OCI-LY7 (cell line): ENCODE measurements around the gene PGM2L1. TPM values are rescaled to one million over a fixed set of nuclear protein-coding genes. Genes with fewer than 3 reads are reported as not detected.

Experiments used
- BruUV-seq: library from RNA; stranded (reverse); fragments of 400-500 nt; replicated peaks from 2 replicates; lab custom pipeline; 2021; lab: Mats Ljungman, UMichigan
- CTCF ChIA-PET: fragments of 300-600 bp; sonication (Branson Sonifier 250); formaldehyde crosslinking; loops from one replicate; lab custom pipeline; 2022; ENCODE audit warnings: antibody characterized with exemption; ENCODE audit not compliant: unreplicated experiment; lab: Charles Lee
- POLR2A ChIA-PET: fragments of 300-600 bp; sonication (Branson Sonifier 250); formaldehyde crosslinking; loops from one replicate; lab custom pipeline; 2022; ENCODE audit warnings: antibody characterized with exemption; lab: Charles Lee
- DNase-seq: peaks from one replicate; pipeline ENCODE4 v3.0.0-alpha.2; 2015; ENCODE audit warnings: low spot score
- H2AFZ ChIP-seq: fragments of 200-600 bp; sonication (generic), shearing (Covaris generic); 2 replicates; pipeline ENCODE4 v1.6.1; 2014; ENCODE audit warnings: mild to moderate bottlenecking, antibody characterized with exemption, low read length, moderate library complexity
- H3K27ac ChIP-seq: fragments of 200-600 bp; sonication (generic); 2 replicates; pipeline ENCODE4 v1.5.1; 2014; ENCODE audit warnings: mixed run types, low read depth, mild to moderate bottlenecking, moderate library complexity, low read length, inconsistent platforms; ENCODE audit not compliant: poor library complexity, severe bottlenecking
- H3K36me3 ChIP-seq: fragments of 200-600 bp; sonication (generic); 2 replicates; pipeline ENCODE4 v1.6.1; 2014; ENCODE audit warnings: mild to moderate bottlenecking, antibody characterized with exemption, low read length, moderate library complexity, mixed read lengths; ENCODE audit not compliant: insufficient read depth
- H3K4me1 ChIP-seq: fragments of 200-600 bp; sonication (generic); 2 replicates; pipeline ENCODE4 v1.5.1; 2014; ENCODE audit warnings: mild to moderate bottlenecking, low read length; ENCODE audit not compliant: insufficient read depth, poor library complexity, severe bottlenecking
- H3K4me2 ChIP-seq: fragments of 200-600 bp; sonication (generic); 2 replicates; pipeline ENCODE4 v1.6.1; 2014; ENCODE audit warnings: mild to moderate bottlenecking, low read length
- H3K4me3 ChIP-seq: fragments of 200-600 bp; sonication (generic); 2 replicates; pipeline ENCODE4 v1.5.1; 2014; ENCODE audit warnings: mild to moderate bottlenecking, low read depth, low read length; ENCODE audit not compliant: poor library complexity, severe bottlenecking
- H3K79me2 ChIP-seq: fragments of 200-600 bp; sonication (generic); 2 replicates; pipeline ENCODE4 v1.6.1; 2016; ENCODE audit warnings: low read depth, mild to moderate bottlenecking, low read length, moderate library complexity, mixed read lengths; ENCODE audit not compliant: insufficient read depth
- H3K9me2 ChIP-seq: fragments of 200-600 bp; sonication (generic); 2 replicates; pipeline ENCODE4 v1.6.1; 2016; ENCODE audit warnings: mild to moderate bottlenecking, low read length, mixed read lengths; ENCODE audit not compliant: insufficient read depth
- H3K9me3 ChIP-seq: fragments of 200-600 bp; sonication (generic); 2 replicates; pipeline ENCODE4 v1.6.1; 2014; ENCODE audit warnings: mild to moderate bottlenecking, mixed run types, low read length, mixed read lengths
- H4K20me1 ChIP-seq: fragments of 200-600 bp; sonication (generic); 2 replicates; pipeline ENCODE4 v1.6.1; 2014; ENCODE audit warnings: mild to moderate bottlenecking, antibody characterized with exemption, low read length, moderate library complexity, mixed read lengths; ENCODE audit not compliant: insufficient read depth
- EZH2phosphoT487 ChIP-seq: fragments of 200-600 bp; sonication (generic); IDR thresholded peaks from 2 replicates; pipeline ENCODE4 v1.6.1; 2018; ENCODE audit warnings: low read depth, borderline replicate concordance, mild to moderate bottlenecking, mixed run types, antibody characterized with exemption, low read length, moderate library complexity, mixed read lengths
- intact Hi-C: fragments of 100-400 bp; cut with micrococcal nuclease; formaldehyde crosslinking; loops from one replicate; pipeline ENCODE4 v1.10.0; 2022; ENCODE audit not compliant: unreplicated experiment
- total RNA-seq, 2 experiments: library from RNA; depleted of rRNA in 1 of 2; stranded (reverse); fragments of >200 nt in 1 of 2; shearing (Covaris generic) in 1 of 2; gene quantifications; 2 replicates each; pipeline ENCODE4 v1.2.3, GENCODE V29; 2014 to 2022
- TF ChIP-seq, protein P1 (sequence below): fragments of 200-600 bp; sonication (generic); conservative IDR thresholded peaks from 2 replicates; pipeline ENCODE4 v1.5.1; 2014; ENCODE audit warnings: mild to moderate bottlenecking, antibody characterized with exemption, low read length, moderate library complexity, mixed read lengths

PGM2L1 gene
- total RNA-seq, 2 experiments from 2014 or later = 0.78 to 0.79 TPM

DNA sequence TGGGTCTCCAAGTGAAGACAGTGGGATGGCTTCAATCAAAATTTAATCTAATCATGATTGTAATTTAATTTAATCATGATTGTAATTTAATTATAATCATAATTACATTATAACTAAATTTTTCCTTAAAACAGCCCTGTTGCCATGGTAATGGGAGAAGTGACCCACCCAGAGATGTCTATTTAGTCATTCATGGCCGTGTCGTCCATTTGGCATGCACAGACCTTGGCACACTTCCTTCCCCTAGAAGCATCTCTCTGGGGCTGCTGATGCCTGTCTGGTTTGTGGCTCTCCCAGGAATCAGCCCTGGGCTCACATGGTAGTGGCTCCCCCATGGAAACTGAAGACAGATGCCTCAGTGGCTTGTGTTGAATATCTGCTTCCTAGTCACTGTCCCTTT, 113.8 kb downstream of the PGM2L1 start:
- no peak for DNase-seq
- ChIA-PET CTCF (no interaction called here), POLR2A (no interaction called here)
- Histone ChIP-seq H3K27ac (no peak overlapping the region), H3K36me3 (no peaks in the 10 kb centered on the region), H3K4me2 (no peak overlapping the region), H3K4me3 (no peak overlapping the region), H3K9me2 (no peaks in the 10 kb centered on the region), H3K4me1 (no peaks in the 10 kb centered on the region), H3K79me2 (no peaks in the 10 kb centered on the region), H3K9me3 (no peaks in the 10 kb centered on the region), H2AFZ (no peak overlapping the region), H4K20me1 (no peaks in the 10 kb centered on the region)
- intact Hi-C loops = no loop called here
- TF ChIP-seq, protein P1, sequence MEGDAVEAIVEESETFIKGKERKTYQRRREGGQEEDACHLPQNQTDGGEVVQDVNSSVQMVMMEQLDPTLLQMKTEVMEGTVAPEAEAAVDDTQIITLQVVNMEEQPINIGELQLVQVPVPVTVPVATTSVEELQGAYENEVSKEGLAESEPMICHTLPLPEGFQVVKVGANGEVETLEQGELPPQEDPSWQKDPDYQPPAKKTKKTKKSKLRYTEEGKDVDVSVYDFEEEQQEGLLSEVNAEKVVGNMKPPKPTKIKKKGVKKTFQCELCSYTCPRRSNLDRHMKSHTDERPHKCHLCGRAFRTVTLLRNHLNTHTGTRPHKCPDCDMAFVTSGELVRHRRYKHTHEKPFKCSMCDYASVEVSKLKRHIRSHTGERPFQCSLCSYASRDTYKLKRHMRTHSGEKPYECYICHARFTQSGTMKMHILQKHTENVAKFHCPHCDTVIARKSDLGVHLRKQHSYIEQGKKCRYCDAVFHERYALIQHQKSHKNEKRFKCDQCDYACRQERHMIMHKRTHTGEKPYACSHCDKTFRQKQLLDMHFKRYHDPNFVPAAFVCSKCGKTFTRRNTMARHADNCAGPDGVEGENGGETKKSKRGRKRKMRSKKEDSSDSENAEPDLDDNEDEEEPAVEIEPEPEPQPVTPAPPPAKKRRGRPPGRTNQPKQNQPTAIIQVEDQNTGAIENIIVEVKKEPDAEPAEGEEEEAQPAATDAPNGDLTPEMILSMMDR = no peak
- TF ChIP-seq EZH2phosphoT487 = no peak
- no TSS peak for BruUV-seq

GRCh38 chr11:74283580-74284180, 114.6 kb downstream of the PGM2L1 start:
- H3K4me1 ChIP-seq = no peaks in the 10 kb centered on the region
- no peak overlapping the region for H3K27ac ChIP-seq
- no peak overlapping the region for H3K4me2 ChIP-seq
- POLR2A ChIA-PET = interaction anchor here (0.6 kb wide), 1 partner anchor 113 kb away, joined by 4 read pairs; no protein-coding TSS in a partner anchor
- no peak for DNase-seq
- H2AFZ ChIP-seq = no peak overlapping the region
- CTCF ChIA-PET = no interaction called here
- H3K9me2 ChIP-seq = no peaks in the 10 kb centered on the region
- H3K9me3 ChIP-seq = no peaks in the 10 kb centered on the region
- TF ChIP-seq, protein P1 = no peak
- TF ChIP-seq EZH2phosphoT487 = no peak
- no peaks in the 10 kb centered on the region for H4K20me1 ChIP-seq
- intact Hi-C loops = no loop called here
- no peaks in the 10 kb centered on the region for H3K36me3 ChIP-seq
- no peaks in the 10 kb centered on the region for H3K79me2 ChIP-seq
- H3K4me3 ChIP-seq = no peak overlapping the region
- BruUV-seq = no TSS peak

DNA sequence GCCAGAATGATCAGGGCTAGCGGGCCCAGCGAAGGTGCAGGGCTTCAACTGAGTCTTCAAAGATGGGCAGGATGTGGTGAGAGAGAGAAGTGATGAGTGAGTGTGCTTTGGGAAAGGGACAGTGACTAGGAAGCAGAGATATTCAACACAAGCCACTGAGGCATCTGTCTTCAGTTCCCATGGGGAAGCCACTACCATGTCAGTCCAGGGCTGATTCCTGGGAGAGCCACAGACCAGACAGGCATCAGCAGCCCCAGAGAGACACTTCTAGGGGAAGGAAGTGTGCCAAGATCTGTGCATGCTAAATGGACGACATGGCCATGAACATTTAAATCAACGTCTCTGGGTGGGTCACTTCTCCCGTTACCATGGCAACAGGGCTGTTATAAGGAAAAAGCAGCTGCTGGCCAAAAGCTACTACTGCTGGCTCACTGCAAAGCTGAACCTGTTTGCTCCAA, 115.3 kb downstream of the PGM2L1 start:
- no peaks in the 10 kb centered on the region for H4K20me1 ChIP-seq
- intact Hi-C loops = no loop called here
- CTCF ChIA-PET = no interaction called here

More for the DNA sequence above, 115.3 kb downstream of the PGM2L1 start:
- no TSS peak for BruUV-seq
- no peak for DNase-seq
- no peak overlapping the region for H3K4me2 ChIP-seq
- no peaks in the 10 kb centered on the region for H3K79me2 ChIP-seq
- H3K36me3 ChIP-seq = no peaks in the 10 kb centered on the region
- TF ChIP-seq, protein P1 = no peak
- TF ChIP-seq EZH2phosphoT487 = no peak
- no peaks in the 10 kb centered on the region for H3K9me2 ChIP-seq
- H3K9me3 ChIP-seq = no peaks in the 10 kb centered on the region
- no peak overlapping the region for H3K27ac ChIP-seq
- no peak overlapping the region for H2AFZ ChIP-seq
- H3K4me1 ChIP-seq = no peaks in the 10 kb centered on the region
- POLR2A ChIA-PET = interaction anchor here (0.6 kb wide), 1 partner anchor 114 kb away, joined by 4 read pairs; no protein-coding TSS in a partner anchor
- H3K4me3 ChIP-seq = no peak overlapping the region
